NCI-H187 treated with DMSO at 0.1 percent for 48 hours (cell line): ENCODE results near the gene DLL4.

ENCODE experiments used
- DNase-seq: peaks from one replicate; lab custom pipeline; 2025; lab: John Stamatoyannopoulos, UW

DLL4 gene

DNA sequence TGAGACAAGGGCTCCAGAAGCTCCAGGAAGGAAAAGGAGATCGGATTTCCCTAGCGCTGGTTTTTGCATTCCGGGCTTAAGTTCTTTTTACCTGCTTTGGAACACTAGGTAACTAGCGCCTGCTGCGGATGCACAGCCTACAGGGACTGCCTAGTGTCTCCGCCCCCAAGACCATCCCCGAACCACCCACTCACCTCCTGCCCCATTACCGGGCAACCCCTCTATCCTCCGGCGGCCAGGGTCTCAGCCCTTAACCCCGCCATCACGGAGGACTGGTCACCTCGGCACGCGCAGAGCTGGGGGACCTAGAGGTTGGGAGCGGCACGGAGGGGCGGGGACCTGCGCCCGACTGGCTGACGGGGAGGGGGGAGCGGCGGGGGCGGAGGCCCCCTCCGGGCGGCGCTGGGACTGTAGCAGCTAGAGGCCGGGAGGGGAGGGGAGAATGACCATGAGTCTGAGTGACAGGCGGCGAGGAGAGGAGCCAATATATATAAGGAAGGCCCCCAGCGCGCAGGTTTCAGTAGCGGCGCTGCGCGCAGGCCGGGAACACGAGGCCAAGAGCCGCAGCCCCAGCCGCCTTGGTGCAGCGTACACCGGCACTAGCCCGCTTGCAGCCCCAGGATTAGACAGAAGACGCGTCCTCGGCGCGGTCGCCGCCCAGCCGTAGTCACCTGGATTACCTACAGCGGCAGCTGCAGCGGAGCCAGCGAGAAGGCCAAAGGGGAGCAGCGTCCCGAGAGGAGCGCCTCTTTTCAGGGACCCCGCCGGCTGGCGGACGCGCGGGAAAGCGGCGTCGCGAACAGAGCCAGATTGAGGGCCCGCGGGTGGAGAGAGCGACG is at the start of gene DLL4:
Gene DLL4, plus strand, starts transcription at position 520 of the 839 bp plus-strand sequence. CDS start 329 bp downstream, outside the sequence.
- DNase-seq = peak; percentile 47

DNA sequence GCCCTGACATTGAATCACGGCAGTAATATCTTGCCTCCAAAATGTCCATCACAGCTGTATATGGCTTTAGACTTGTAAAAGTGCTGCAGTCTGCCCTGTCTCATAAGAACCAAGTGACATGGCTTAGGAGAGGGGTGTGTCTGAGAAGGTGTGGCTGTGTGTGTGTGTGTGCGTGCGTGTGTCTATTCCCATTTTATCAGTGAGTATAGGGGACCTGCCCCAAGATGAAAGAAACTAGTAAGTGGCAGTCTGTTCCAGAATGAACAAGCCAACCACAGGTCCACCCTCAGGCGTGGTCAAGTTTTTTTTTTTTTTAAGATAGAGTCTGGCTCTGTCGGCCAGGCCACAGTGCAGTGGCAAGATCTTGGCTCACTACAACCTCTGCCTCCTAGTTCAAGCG is 49.5 kb upstream of the DLL4 start:
- no peak for DNase-seq

DNA sequence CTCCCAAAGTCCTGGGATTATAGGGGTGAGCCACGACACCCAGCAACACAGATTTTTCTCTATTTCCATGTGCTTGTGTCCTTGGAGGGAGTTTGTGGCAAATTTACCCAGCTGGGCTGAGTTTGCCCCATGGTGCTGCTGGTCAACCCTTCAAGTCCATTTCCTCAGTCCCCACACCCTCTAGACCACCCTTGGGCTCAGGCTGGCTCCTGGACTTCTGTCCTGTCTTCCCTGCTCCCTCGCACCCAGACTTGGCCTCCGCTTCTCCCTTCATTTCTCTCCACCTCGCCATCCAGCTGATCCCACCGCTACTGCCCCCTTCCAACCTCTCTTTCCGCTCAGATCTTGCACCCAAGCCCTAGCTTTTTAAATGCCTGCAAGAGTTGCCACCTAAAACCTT is 47.8 kb upstream of the DLL4 start:
- DNase-seq = no peak

DNA sequence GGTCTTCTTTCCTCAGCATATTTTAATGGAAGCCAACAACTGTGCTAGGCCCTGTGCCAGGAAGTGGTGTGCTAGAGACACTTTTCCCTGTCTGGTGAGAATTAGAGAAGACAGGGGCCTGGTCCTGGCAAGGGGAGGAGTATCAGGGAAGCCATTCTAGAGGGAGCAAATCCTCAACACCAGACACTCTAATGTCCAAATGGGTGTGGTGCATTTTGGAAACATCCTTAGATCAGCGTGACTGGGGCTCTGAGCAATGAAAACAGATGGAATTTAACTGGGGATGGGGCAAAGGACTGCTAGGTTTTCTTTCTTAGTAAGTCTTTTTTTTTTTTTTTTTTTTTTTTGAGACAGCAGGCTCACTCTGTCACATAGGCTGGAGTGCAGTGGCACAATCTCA is 42.6 kb upstream of the DLL4 start:
- no peak for DNase-seq

DNA sequence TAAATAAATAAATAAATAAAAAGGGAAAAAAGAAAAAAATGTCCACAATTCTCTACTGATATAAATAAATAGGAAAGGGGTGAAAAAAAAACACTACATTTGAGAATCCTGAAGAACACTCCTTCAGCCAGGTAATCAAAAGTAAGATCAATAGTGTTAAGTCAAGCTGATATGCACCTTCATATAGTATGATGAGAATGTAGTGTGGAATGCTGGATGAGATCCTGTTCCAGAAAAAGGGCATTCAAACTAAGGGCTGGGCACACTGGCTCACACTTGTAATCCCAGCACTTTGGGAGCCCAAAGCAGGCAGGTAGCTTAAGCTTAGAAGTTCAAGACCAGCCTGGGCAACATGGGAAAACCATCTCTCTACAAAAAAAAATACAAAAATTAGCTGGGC is 40.0 kb upstream of the DLL4 start:
- no peak for DNase-seq

DNA sequence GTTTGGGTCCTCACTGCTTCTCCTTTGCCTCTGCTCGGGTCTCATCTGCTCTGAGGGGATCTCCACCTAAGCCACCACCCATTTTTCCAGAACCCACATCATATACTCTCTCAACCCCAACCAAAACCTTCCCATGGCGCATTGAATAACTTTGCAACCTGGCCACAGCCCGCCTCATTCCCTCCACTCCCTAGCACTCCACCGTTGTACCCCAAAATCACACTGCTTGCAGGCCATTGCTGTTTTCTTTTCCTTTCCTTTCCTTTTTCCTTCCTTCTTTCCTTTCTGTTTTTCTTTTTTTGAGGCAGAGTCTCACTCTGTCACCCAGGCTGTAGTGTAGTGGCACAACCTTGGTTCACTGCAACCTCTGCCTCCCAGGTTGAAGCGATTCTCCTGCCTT is 38.0 kb upstream of the DLL4 start:
- DNase-seq = no peak

DNA sequence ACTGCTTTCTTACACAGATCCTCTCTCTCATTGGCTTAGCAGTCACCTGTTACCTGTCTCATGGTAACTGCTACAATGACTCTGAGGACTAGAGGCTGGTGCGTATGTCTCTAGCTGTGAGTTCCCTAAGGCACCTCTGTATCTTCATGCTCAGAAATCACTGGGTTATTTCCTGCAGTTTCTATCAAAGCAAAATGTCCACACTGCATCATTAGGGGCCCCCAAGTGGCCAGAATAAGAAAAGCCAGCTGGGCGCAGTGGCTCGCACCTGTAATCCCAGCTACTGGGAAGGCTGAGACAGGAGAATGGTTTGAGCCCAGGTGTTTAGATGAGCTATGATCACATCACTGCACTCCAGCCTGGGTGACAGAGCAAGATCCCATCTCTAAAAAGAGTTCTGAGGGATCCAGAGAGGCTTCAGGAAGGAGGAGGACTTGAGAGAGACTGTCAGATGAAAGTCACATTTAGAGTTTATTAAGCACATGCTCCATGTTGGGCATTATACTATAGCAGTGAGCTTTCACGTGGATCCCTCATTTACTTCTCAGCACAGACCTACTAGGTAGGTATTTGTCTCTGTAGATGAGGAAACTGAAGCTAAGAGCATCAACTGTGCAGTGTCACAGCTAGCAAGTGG is 37.2 kb upstream of the DLL4 start:
- no peak for DNase-seq

DNA sequence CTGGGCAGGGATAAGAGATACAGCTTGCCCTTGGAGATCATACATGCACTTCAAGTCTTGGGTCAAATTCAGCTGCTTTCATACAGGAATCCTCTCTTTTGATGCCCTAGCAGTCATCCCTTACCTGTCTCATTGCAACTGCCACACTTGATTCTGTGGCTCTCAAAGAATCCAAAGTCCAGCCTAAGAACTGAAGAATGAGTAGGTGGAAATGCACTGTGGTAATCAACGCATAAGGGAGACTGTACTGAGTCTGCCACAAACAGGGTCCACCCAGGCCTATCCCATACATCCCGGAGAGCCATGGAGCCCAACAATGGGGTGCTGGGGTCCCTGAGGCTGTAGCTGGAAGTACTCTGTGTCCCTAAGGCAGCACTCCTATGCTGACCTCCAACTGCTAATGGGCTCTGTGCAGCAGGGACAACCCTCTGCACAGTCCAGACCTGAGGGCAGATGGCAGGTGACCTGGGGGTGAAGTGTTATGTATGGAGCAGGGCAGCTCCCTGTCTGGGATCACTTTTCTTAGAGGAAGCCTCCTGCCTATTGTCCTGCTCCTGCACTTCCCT is 36.6 kb upstream of the DLL4 start:
- no peak for DNase-seq

DNA sequence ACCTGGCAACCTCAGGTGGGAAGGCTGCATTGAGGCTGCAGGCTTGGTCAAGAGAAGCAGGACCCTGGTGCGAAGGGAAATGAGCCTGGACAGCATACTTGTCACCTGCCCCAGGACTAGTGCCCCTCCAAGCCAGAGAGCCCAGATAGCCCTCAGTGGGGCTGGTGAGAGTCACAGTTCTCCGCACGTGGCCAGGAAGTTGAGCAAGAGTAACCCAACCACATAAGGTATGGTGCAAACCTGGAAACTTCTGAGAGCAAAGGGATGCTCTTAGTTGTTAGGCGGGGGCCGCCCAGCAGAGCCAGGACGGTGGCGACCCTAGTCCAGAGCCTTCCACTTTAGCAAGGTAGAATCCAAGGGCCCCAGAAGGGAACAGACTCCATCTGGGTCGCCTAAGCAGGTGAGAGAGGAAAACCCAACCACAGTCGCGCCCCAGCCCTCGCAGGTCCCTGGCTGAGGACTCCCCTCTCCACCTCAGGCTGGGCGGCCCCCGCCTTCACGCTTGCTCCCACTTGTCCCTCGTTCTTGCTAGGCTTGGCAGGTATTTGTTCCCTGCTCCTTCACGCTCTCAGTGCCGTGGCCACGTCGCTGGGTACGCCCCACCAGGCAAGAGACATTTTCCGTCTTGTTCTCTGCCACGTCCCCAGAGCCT is 36.0 kb upstream of the DLL4 start:
- no peak for DNase-seq

DNA sequence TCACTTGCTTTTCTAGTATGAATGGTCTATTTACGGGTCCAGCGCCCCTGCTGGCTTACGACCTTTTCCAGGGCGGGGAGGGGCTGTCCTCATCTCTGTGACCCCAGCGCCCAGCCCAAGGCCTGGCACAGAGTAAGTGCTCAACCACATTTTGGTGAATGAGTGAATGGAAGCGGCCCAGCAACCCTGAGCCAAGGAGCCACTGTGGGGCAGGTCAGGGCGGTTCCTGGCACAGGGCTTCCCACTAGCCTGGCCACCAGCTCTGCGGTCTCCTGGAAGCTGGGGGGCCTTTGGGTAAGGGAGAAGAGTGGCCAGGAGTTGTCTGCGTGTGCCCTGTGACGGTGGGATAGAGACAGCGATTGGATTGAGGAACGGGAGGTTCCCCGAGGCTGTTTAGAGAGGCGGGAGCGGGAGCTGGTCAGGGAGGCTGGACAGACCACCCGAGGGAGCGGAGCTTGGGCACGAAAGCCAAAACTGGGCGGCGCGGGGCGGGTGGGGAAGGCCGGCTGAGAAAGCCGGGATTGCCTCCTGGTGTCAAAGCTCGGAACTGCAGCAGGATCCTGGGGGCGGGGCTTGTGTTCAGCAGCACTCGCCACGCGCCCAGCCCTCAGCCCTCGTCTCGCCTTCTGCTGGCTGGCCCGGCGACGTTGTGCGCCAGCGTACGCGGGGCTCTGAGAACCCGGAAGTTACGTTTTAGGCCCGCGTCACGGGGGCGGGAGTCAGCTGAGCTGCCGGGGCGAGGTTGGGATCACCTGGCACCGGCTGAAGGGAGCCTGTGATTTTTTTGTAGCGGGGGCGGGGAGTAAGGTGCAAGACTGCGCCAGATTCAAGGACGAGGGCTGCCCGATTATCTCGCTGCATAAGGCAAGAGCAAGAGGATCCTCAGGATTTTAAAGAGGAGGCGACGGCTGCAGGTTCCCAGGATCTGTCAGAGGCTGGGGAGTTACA is 35.1 kb upstream of the DLL4 start, which contains the start of gene VPS18:
Gene VPS18, plus strand, starts transcription at position 718 of the 948 bp plus-strand sequence. CDS start 319 bp downstream, outside the sequence.
- peak; percentile 61 for DNase-seq

DNA sequence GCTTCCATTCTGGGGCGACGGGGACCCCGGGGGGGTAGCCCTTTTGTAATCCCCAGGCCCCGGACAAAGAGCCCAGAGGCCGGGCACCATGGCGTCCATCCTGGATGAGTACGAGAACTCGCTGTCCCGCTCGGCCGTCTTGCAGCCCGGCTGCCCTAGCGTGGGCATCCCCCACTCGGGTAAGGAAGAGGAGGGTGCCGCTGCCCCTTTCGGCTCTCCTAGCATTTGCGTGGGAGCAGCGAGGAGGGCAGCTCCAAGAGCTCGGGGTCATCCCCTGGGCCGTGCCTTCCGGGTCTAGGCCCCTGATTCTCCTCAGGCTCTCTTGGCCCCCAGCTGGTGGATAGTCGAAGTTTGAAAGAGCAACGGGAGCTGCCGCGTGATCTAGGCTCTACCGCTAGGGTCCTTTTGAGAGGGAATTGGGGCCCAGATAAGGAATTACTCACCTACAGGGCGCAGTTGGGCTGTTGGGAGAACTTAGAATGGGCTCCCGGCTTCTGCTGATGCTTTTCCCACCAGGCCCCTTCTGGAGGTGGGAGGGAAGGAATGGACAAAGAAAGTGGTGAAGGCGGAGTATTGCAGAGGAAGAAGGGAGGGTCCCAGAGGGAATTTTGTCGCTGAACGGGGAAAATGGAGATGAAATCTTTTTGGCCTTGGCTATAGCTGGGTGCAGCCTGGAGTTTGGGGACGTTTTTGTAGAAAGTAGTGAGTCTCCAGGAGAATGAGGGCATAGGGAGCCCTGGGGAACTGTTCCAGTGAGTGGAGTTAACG is 34.3 kb upstream of the DLL4 start:
- DNase-seq = no peak

DNA sequence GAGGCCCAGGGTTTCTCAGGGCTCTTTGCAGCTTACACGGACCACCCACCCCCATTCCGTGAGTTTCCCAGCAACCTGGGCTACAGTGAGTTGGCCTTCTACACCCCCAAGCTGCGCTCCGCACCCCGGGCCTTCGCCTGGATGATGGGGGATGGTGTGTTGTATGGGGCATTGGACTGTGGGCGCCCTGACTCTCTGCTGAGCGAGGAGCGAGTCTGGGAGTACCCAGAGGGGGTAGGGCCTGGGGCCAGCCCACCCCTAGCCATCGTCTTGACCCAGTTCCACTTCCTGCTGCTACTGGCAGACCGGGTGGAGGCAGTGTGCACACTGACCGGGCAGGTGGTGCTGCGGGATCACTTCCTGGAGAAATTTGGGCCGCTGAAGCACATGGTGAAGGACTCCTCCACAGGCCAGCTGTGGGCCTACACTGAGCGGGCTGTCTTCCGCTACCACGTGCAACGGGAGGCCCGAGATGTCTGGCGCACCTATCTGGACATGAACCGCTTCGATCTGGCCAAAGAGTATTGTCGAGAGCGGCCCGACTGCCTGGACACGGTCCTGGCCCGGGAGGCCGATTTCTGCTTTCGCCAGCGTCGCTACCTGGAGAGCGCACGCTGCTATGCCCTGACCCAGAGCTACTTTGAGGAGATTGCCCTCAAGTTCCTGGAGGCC is 29.5 kb upstream of the DLL4 start:
- DNase-seq = no peak

DNA sequence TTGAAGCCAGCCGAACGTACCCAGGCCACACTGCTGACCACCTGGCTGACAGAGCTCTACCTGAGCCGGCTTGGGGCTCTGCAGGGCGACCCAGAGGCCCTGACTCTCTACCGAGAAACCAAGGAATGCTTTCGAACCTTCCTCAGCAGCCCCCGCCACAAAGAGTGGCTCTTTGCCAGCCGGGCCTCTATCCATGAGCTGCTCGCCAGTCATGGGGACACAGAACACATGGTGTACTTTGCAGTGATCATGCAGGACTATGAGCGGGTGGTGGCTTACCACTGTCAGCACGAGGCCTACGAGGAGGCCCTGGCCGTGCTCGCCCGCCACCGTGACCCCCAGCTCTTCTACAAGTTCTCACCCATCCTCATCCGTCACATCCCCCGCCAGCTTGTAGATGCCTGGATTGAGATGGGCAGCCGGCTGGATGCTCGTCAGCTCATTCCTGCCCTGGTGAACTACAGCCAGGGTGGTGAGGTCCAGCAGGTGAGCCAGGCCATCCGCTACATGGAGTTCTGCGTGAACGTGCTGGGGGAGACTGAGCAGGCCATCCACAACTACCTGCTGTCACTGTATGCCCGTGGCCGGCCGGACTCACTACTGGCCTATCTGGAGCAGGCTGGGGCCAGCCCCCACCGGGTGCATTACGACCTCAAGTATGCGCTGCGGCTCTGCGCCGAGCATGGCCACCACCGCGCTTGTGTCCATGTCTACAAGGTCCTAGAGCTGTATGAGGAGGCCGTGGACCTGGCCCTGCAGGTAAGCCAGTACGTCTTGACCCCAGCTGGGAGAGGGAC is 28.7 kb upstream of the DLL4 start:
- DNase-seq = no peak

DNA sequence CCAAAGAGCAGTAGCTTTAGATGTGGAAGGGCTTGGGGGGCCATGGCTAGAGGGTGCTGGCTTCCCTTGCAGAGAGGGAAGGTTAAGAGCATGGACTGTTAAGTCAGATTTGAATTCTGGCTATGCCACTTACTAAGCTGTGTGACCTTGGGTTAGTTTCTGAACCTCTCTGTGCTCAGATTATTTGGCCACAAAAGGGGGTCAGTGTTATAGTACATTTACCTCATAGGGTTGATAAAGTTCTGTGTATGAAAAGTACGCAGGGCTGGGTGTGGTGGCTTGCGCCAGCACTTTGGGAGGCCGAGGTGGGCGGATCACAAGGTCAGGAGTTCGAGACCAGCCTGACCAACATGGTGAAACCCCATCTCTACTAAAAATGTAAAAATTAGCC is 28.1 kb upstream of the DLL4 start:
- no peak for DNase-seq

DNA sequence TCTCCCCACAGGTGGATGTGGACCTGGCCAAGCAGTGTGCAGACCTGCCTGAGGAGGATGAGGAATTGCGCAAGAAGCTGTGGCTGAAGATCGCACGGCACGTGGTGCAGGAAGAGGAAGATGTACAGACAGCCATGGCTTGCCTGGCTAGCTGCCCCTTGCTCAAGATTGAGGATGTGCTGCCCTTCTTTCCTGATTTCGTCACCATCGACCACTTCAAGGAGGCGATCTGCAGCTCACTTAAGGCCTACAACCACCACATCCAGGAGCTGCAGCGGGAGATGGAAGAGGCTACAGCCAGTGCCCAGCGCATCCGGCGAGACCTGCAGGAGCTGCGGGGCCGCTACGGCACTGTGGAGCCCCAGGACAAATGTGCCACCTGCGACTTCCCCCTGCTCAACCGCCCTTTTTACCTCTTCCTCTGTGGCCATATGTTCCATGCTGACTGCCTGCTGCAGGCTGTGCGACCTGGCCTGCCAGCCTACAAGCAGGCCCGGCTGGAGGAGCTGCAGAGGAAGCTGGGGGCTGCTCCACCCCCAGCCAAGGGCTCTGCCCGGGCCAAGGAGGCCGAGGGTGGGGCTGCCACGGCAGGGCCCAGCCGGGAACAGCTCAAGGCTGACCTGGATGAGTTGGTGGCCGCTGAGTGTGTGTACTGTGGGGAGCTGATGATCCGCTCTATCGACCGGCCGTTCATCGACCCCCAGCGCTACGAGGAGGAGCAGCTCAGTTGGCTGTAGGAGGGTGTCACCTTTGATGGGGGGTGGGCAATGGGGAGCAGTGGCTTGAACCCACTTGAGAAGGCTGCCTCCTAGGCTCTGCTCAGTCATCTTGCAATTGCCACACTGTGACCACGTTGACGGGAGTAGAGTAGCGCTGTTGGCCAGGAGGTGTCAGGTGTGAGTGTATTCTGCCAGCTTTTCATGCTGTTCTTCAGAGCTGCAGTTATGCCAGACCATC is 26.3 kb upstream of the DLL4 start:
- DNase-seq = no peak

DNA sequence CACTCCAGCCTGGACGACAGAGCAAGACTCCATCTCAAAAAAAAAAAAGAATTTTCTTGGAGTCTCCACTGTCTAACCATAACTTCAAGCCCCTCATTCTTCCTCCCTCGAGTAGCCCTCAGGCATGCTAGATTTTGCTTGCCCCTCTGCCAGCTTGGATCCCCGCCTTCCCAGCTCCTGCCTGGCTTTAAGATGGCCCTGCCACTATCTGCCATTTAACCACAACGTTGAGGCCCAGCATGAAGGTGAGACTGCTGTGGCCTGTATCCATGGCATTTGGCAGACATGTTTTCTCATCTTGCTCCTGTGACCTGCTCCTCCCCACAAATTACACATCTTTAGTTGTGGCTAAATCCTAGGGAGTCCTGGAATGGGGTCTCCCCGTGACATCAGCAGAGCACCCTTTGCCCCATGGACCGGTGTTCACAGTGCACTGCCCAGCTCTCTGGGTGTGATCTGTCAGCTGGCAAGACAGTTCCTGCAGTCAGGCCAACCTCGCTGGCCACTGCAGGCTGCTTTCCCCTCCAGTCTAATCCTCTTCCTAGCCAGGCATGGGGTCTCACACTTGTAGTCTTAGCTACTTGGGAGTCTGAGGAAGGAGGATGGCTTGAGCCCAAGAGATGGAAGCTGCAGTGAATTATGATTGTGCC is 24.5 kb upstream of the DLL4 start:
- no peak for DNase-seq
